Neuronal stem cell (in vitro differentiated cells): ENCODE measurements around the gene DGCR6L.
"Not testable (repeated sequence)": the region's sequence is repeated elsewhere in the genome, so short reads cannot be mapped to it uniquely, and the experiment has no call there.

Experiments
- DNase-seq: peaks from one replicate; pipeline ENCODE4 v3.0.0-alpha.2; 2013; ENCODE audit warnings: low spot score
- H2AFZ ChIP-seq: one replicate; pipeline ENCODE4 v1.6.1; 2013; ENCODE audit warnings: mild to moderate bottlenecking, low read length, inconsistent platforms
- H2AK5ac ChIP-seq: 2 replicates; pipeline ENCODE4 v1.6.1; 2013; ENCODE audit warnings: low read depth, mild to moderate bottlenecking, inconsistent platforms, low read length, moderate library complexity, mixed read lengths
- H2BK120ac ChIP-seq: 2 replicates; pipeline ENCODE4 v1.6.1; 2013; ENCODE audit warnings: low read depth, mild to moderate bottlenecking, inconsistent platforms, low read length, moderate library complexity, mixed read lengths
- H2BK12ac ChIP-seq: one replicate; pipeline ENCODE4 v1.6.1; 2013; ENCODE audit warnings: low read length, inconsistent platforms
- H2BK15ac ChIP-seq: 2 replicates; pipeline ENCODE4 v1.6.1; 2013; ENCODE audit warnings: mild to moderate bottlenecking, low read length, inconsistent platforms, mixed read lengths
- H2BK5ac ChIP-seq: one replicate; pipeline ENCODE4 v1.6.1; 2013; ENCODE audit warnings: inconsistent platforms, mild to moderate bottlenecking, low read length, moderate library complexity
- H3K14ac ChIP-seq: one replicate; pipeline ENCODE4 v1.6.1; 2013; ENCODE audit warnings: low read length, inconsistent platforms
- H3K18ac ChIP-seq: 2 replicates; pipeline ENCODE4 v1.6.1; 2013; ENCODE audit warnings: low read length, inconsistent platforms
- H3K23ac ChIP-seq: 2 replicates; pipeline ENCODE4 v1.6.1; 2013; ENCODE audit warnings: low read depth, mild to moderate bottlenecking, mixed read lengths, low read length, inconsistent platforms; ENCODE audit not compliant: poor library complexity
- H3K27ac ChIP-seq: replicated peaks from 3 replicates; pipeline ENCODE4 v1.5.1; 2013; ENCODE audit warnings: low read length, inconsistent platforms
- H3K27me3 ChIP-seq, 3 experiments: 2 replicates each; pipeline ENCODE4 v1.6.1; 2013; ENCODE audit warnings: low read length in 3 of 3, mild to moderate bottlenecking in 2 of 3, inconsistent platforms in 1 of 3, low read depth in 1 of 3, mixed read lengths in 1 of 3, moderate library complexity in 1 of 3; ENCODE audit not compliant: control insufficient read depth in 3 of 3, insufficient read depth in 3 of 3
- H3K36me3 ChIP-seq, 2 donors: replicated peaks in 1 of 2; 2 replicates each; pipeline ENCODE4 v1.6.1; 2013; ENCODE audit warnings: low read length in 2 of 2; ENCODE audit not compliant: control insufficient read depth in 2 of 2, insufficient read depth in 2 of 2
- H3K4ac ChIP-seq: 2 replicates; pipeline ENCODE4 v1.6.1; 2013; ENCODE audit warnings: inconsistent platforms, mild to moderate bottlenecking, low read length, moderate library complexity
- H3K4me1 ChIP-seq, 2 donors: 1 replicate in 1 of 2; 2 replicates in 1 of 2; pipeline ENCODE4 v1.6.1; 2013; ENCODE audit warnings: low read length in 2 of 2, low read depth in 1 of 2; ENCODE audit not compliant: control insufficient read depth in 2 of 2, insufficient read depth in 1 of 2
- H3K4me2 ChIP-seq: one replicate; pipeline ENCODE4 v1.6.1; 2013; ENCODE audit warnings: mild to moderate bottlenecking, low read length, inconsistent platforms; ENCODE audit not compliant: insufficient read depth, poor library complexity, severe bottlenecking
- H3K4me3 ChIP-seq, 2 donors: 2 replicates each; pipeline ENCODE4 v1.5.1; 2013; ENCODE audit warnings: low read length in 2 of 2, mild to moderate bottlenecking in 2 of 2, inconsistent platforms in 1 of 2, moderate library complexity in 1 of 2
- H3K79me1 ChIP-seq: one replicate; pipeline ENCODE4 v1.6.1; 2013; ENCODE audit warnings: low read depth, mild to moderate bottlenecking, inconsistent platforms, low read length, moderate library complexity
- H3K9ac ChIP-seq: one replicate; pipeline ENCODE4 v1.6.1; 2013; ENCODE audit warnings: mild to moderate bottlenecking, low read depth, low read length, inconsistent platforms; ENCODE audit not compliant: poor library complexity
- H3K9me3 ChIP-seq, 2 donors: replicated peaks in 1 of 2; 2 replicates each; pipeline versions ENCODE3 to v1.6.1; 2013; ENCODE audit warnings: low read length in 2 of 2, mild to moderate bottlenecking in 2 of 2, inconsistent platforms in 1 of 2, low read depth in 1 of 2, mixed read lengths in 1 of 2, moderate library complexity in 1 of 2; ENCODE audit not compliant: control insufficient read depth in 2 of 2, insufficient read depth in 1 of 2
- H4K8ac ChIP-seq: one replicate; pipeline ENCODE4 v1.6.1; 2013; ENCODE audit warnings: low read depth, mild to moderate bottlenecking, inconsistent platforms, low read length, moderate library complexity
- H4K91ac ChIP-seq: one replicate; pipeline ENCODE4 v1.6.1; 2013; ENCODE audit warnings: low read length, low read depth, mild to moderate bottlenecking, inconsistent platforms; ENCODE audit not compliant: poor library complexity
- WGBS, 2 donors: extraction: QIAGEN DNeasy Blood & Tissue Kit; methylation state at CpG; one replicate each; pipeline ENCODE4 v1.1.7; 2013; ENCODE audit warnings: missing lambda C conversion rate in 2 of 2, mixed read lengths in 1 of 2; ENCODE audit not compliant: insufficient read length in 2 of 2, insufficient replicate concordance in 1 of 2; ENCODE audit errors: extremely low coverage in 2 of 2; 5-methylcytosine and 5-hydroxymethylcytosine counted together

Gene DGCR6L

GRCh38 chr22:20313306-20314077 lies 6.4 kb downstream of the DGCR6L start:
- not testable (repeated sequence) for H3K36me3 ChIP-seq, DNase-seq, H3K27ac ChIP-seq, H3K9ac ChIP-seq, H2BK120ac ChIP-seq, H3K18ac ChIP-seq, H3K4ac ChIP-seq, H3K23ac ChIP-seq, H4K8ac ChIP-seq, H2BK5ac ChIP-seq, H3K4me3 ChIP-seq, H3K9me3 ChIP-seq, H2AFZ ChIP-seq, H4K91ac ChIP-seq, H2BK12ac ChIP-seq, H3K4me1 ChIP-seq, H3K14ac ChIP-seq, H2BK15ac ChIP-seq, H2AK5ac ChIP-seq, H3K79me1 ChIP-seq, H3K27me3 ChIP-seq, H3K4me2 ChIP-seq
- no CpG with 5 or more reads among the region's 11 CpGs for WGBS, 2 donors

GRCh38 chr22:20312396-20313191 lies 7.3 kb downstream of the DGCR6L start:
- no peak overlapping the region for H4K8ac ChIP-seq
- no peak overlapping the region for H3K4me3 ChIP-seq
- H2BK5ac ChIP-seq: no peak overlapping the region
- H4K91ac ChIP-seq: no peak overlapping the region
- H2AK5ac ChIP-seq: no peak overlapping the region
- H2BK12ac ChIP-seq: no peak overlapping the region
- H3K36me3 ChIP-seq: no peaks in the 10 kb centered on the region
- no peak overlapping the region for H3K18ac ChIP-seq
- WGBS, 2 donors: no CpG with 5 or more reads among the region's 14 CpGs
- H3K79me1 ChIP-seq: peaks cover 7% of the 10 kb centered on the region
- H3K9ac ChIP-seq: no peak overlapping the region
- H2BK120ac ChIP-seq: no peak overlapping the region
- H3K14ac ChIP-seq: no peak overlapping the region
- H3K9me3 ChIP-seq: no peaks in the 10 kb centered on the region
- no peak for DNase-seq
- peak overlapping the region; percentile 55 for H3K23ac ChIP-seq
- H3K4me2 ChIP-seq: no peak overlapping the region
- H2BK15ac ChIP-seq: no peak overlapping the region
- no peak overlapping the region for H3K27ac ChIP-seq
- H2AFZ ChIP-seq: no peak overlapping the region
- H3K4me1 ChIP-seq: peaks cover 0 to 2% of the 10 kb centered on the region in 2 donors
- no peak overlapping the region for H3K4ac ChIP-seq
- no peaks in the 10 kb centered on the region for H3K27me3 ChIP-seq

GRCh38 chr22:20311249-20312062 lies 8.4 kb downstream of the DGCR6L start:
- WGBS, 2 donors: no CpG with 5 or more reads among the region's 20 CpGs
- DNase-seq: not testable (repeated sequence)

More at GRCh38 chr22:20311249-20312062, 8.4 kb downstream of the DGCR6L start:
- H3K9ac ChIP-seq, H3K23ac ChIP-seq, H2AFZ ChIP-seq, H3K27ac ChIP-seq, H3K27me3 ChIP-seq, H3K4me2 ChIP-seq, H4K8ac ChIP-seq, H2BK15ac ChIP-seq, H3K79me1 ChIP-seq, H3K9me3 ChIP-seq, H4K91ac ChIP-seq, H2BK120ac ChIP-seq, H3K4me1 ChIP-seq, H3K18ac ChIP-seq, H2AK5ac ChIP-seq, H3K4me3 ChIP-seq, H3K36me3 ChIP-seq, H3K4ac ChIP-seq, H2BK5ac ChIP-seq, H3K14ac ChIP-seq: not testable (repeated sequence)
- peak overlapping the region; percentile 10 for H2BK12ac ChIP-seq
